IMR-90 (cell line): ENCODE results near the gene CCM2. TPM values are rescaled to one million over a fixed set of nuclear protein-coding genes. Genes with fewer than 3 reads are reported as not detected.

Experiments used
- ATAC-seq: fragments of 200-7000 bp; cut with Tn5 transposase; 2 replicates; pipeline ENCODE4 v1.9.1; 2020; ENCODE audit warnings: low read depth, mild to moderate bottlenecking, moderate library complexity
- BruUV-seq: library from RNA; stranded (reverse); fragments of 400-500 nt; replicated peaks from 2 replicates; lab custom pipeline; 2021; lab: Mats Ljungman, UMichigan
- CTCF ChIA-PET: fragments of 300-600 bp; formaldehyde crosslinking; extraction: SDS; loops from one replicate; lab custom pipeline; 2021; ENCODE audit warnings: antibody characterized with exemption; lab: Yijun Ruan, JAX
- POLR2A ChIA-PET: fragments of 300-600 bp; sonication (Branson Sonifier 250); formaldehyde crosslinking; loops from one replicate; lab custom pipeline; 2022; ENCODE audit warnings: antibody characterized with exemption; ENCODE audit not compliant: unreplicated experiment; lab: Charles Lee
- DNase-seq: peaks from one replicate; pipeline ENCODE4 v3.0.0; 2013
- H2AFZ ChIP-seq: replicated peaks from 2 replicates; pipeline ENCODE3; 2013; ENCODE audit warnings: low read length, mild to moderate bottlenecking; ENCODE audit not compliant: poor library complexity
- H2AK5ac ChIP-seq: 2 replicates; pipeline ENCODE4 v1.6.1; 2013; ENCODE audit warnings: low read depth, low read length, inconsistent platforms
- H2AK9ac ChIP-seq: replicated peaks from 2 replicates; pipeline ENCODE3; 2013; ENCODE audit warnings: mild to moderate bottlenecking, low read depth, low read length, moderate library complexity; ENCODE audit not compliant: poor library complexity
- H2BK120ac ChIP-seq: 2 replicates; pipeline ENCODE4 v1.6.1; 2013; ENCODE audit warnings: low read depth, low read length, inconsistent platforms
- H2BK15ac ChIP-seq: 3 replicates; pipeline ENCODE4 v1.6.1; 2013; ENCODE audit warnings: low read depth, low read length, inconsistent platforms
- H2BK20ac ChIP-seq: 2 replicates; pipeline ENCODE4 v1.6.1; 2013; ENCODE audit warnings: low read depth, mild to moderate bottlenecking, inconsistent platforms, low read length, moderate library complexity
- H2BK5ac ChIP-seq: 2 replicates; pipeline ENCODE4 v1.6.1; 2013; ENCODE audit warnings: mild to moderate bottlenecking, low read depth, low read length, inconsistent platforms; ENCODE audit not compliant: poor library complexity, severe bottlenecking
- H3K14ac ChIP-seq: replicated peaks from 2 replicates; pipeline ENCODE4 v1.6.1; 2013; ENCODE audit warnings: low read depth, low read length, inconsistent platforms
- H3K18ac ChIP-seq: 2 replicates; pipeline ENCODE4 v1.6.1; 2013; ENCODE audit warnings: low read depth, low read length, control low read depth
- H3K23ac ChIP-seq: 2 replicates; pipeline ENCODE4 v1.6.1; 2013; ENCODE audit warnings: low read depth, low read length, inconsistent platforms
- H3K27ac ChIP-seq: 2 replicates; pipeline ENCODE4 v1.5.1; 2013; ENCODE audit warnings: mild to moderate bottlenecking, control low read depth, low read length; ENCODE audit not compliant: insufficient read depth
- H3K27me3 ChIP-seq: 2 replicates; pipeline ENCODE4 v1.6.1; 2013; ENCODE audit warnings: low read length; ENCODE audit not compliant: control insufficient read depth, insufficient read depth
- H3K36me3 ChIP-seq: 2 replicates; pipeline ENCODE4 v1.6.1; 2013; ENCODE audit warnings: low read length, mixed read lengths; ENCODE audit not compliant: control insufficient read depth, insufficient read depth
- H3K4ac ChIP-seq: 2 replicates; pipeline ENCODE4 v1.6.1; 2013; ENCODE audit warnings: low read depth, low read length, inconsistent platforms
- H3K4me1 ChIP-seq: 2 replicates; pipeline ENCODE4 v1.6.1; 2013; ENCODE audit warnings: low read length, mixed read lengths; ENCODE audit not compliant: control insufficient read depth, insufficient read depth
- H3K4me2 ChIP-seq: 2 replicates; pipeline ENCODE4 v1.6.1; 2013; ENCODE audit warnings: low read depth, mild to moderate bottlenecking, control low read depth, low read length, moderate library complexity
- H3K4me3 ChIP-seq: 2 replicates; pipeline ENCODE4 v1.5.1; 2013; ENCODE audit warnings: low read depth, mild to moderate bottlenecking, control low read depth, low read length, moderate library complexity; ENCODE audit not compliant: insufficient read depth
- H3K56ac ChIP-seq: 2 replicates; pipeline ENCODE4 v1.6.1; 2013; ENCODE audit warnings: low read length, inconsistent platforms; ENCODE audit not compliant: insufficient read depth; ENCODE audit errors: extremely low read depth
- H3K79me1 ChIP-seq, 2 experiments: 2 replicates each; pipeline ENCODE4 v1.6.1; 2013; ENCODE audit warnings: low read length in 2 of 2, inconsistent platforms in 1 of 2, low read depth in 1 of 2
- H3K9ac ChIP-seq: 2 replicates; pipeline ENCODE4 v1.6.1; 2013; ENCODE audit warnings: low read depth, low read length, control low read depth
- H3K9me1 ChIP-seq: 2 replicates; pipeline ENCODE4 v1.6.1; 2013; ENCODE audit warnings: low read length, inconsistent platforms; ENCODE audit not compliant: insufficient read depth
- H3K9me3 ChIP-seq: 2 replicates; pipeline ENCODE4 v1.6.1; 2013; ENCODE audit warnings: low read length; ENCODE audit not compliant: control insufficient read depth, insufficient read depth
- H4K20me1 ChIP-seq: 2 replicates; pipeline ENCODE4 v1.6.1; 2013; ENCODE audit warnings: low read length, inconsistent platforms; ENCODE audit not compliant: insufficient read depth
- H4K5ac ChIP-seq: 2 replicates; pipeline ENCODE4 v1.6.1; 2013; ENCODE audit warnings: mild to moderate bottlenecking, low read depth, low read length, control low read depth
- H4K8ac ChIP-seq, 2 experiments: 2 replicates each; pipeline ENCODE4 v1.6.1; 2013; ENCODE audit warnings: low read depth in 2 of 2, low read length in 2 of 2, control low read depth in 1 of 2, inconsistent platforms in 1 of 2
- H4K91ac ChIP-seq: 2 replicates; pipeline ENCODE4 v1.6.1; 2013; ENCODE audit warnings: low read depth, low read length, inconsistent platforms; ENCODE audit not compliant: insufficient read depth
- BHLHE40 ChIP-seq: fragments of 150-350 bp; IDR thresholded peaks from 2 replicates; pipeline ENCODE4 v1.6.1; 2016; ENCODE audit warnings: mild to moderate bottlenecking, low read depth, low read length
- CEBPB ChIP-seq: IDR thresholded peaks from 2 replicates; pipeline ENCODE4 v1.6.1; 2012; ENCODE audit warnings: low read depth, low read length, improper control_type of control experiment
- MAZ ChIP-seq: IDR thresholded peaks from 2 replicates; pipeline ENCODE4 v1.6.1; 2012; ENCODE audit warnings: low read depth, mild to moderate bottlenecking, low read length, improper control_type of control experiment, moderate library complexity, borderline replicate concordance
- MXI1 ChIP-seq: IDR thresholded peaks from 2 replicates; pipeline ENCODE4 v1.6.1; 2012; ENCODE audit warnings: low read depth, mild to moderate bottlenecking, low read length, moderate library complexity, borderline replicate concordance
- NFE2L2 ChIP-seq: fragments of 150-350 bp; IDR thresholded peaks from 2 replicates; pipeline ENCODE4 v1.6.1; 2016; ENCODE audit warnings: low read depth, mild to moderate bottlenecking, low read length
- RAD21 ChIP-seq: IDR thresholded peaks from 2 replicates; pipeline ENCODE4 v1.6.1; 2012; ENCODE audit warnings: low read length, improper control_type of control experiment
- SMC3 ChIP-seq: fragments of 150-350 bp; IDR thresholded peaks from 2 replicates; pipeline ENCODE4 v1.6.1; 2016; ENCODE audit warnings: low read depth, mild to moderate bottlenecking, antibody characterized with exemption, low read length, moderate library complexity
- WGBS, 2 experiments: methylation state at CpG; one replicate each; pipeline versions ENCODE4 v1.1.5 to v1.1.7; 2013; ENCODE audit warnings: missing lambda C conversion rate in 2 of 2; ENCODE audit not compliant: insufficient read length in 1 of 2; ENCODE audit errors: extremely low coverage in 2 of 2; 5-methylcytosine and 5-hydroxymethylcytosine counted together
- dilution Hi-C: fragments of 300-500 bp; cut with HindIII; formaldehyde crosslinking; loops from one replicate; pipeline ENCODE4 v1.14.3; 2018; ENCODE audit warnings: low sequenced_read_pairs; ENCODE audit not compliant: unreplicated experiment
- in situ Hi-C: fragments of 300-500 bp; cut with MboI; formaldehyde crosslinking; loops from 3 replicates; pipeline ENCODE4 v1.14.3; 2019; ENCODE audit warnings: low sequenced_read_pairs, inconsistent platforms, mixed read lengths
- intact Hi-C: fragments of 100-400 bp; cut with micrococcal nuclease; formaldehyde crosslinking; loops from 2 replicates; pipeline ENCODE4 v1.10.0; 2022
- polyA plus RNA-seq, 3 experiments: library from polyadenylated mRNA; depleted of rRNA; stranded (reverse); fragments of >200 nt; gene quantifications; 2 replicates each; pipeline ENCODE4 v1.2.3, GENCODE V29; 2012; ENCODE audit warnings: low replicate concordance in 1 of 3
- total RNA-seq: library from RNA; depleted of rRNA; stranded (reverse); fragments of >200 nt; gene quantifications from 2 replicates; pipeline ENCODE4 v1.2.3, GENCODE V29; 2012
- TF ChIP-seq, protein P1 (sequence below): fragments of 150-350 bp; IDR thresholded peaks from 2 replicates; pipeline ENCODE4 v1.6.1; 2017; ENCODE audit warnings: mild to moderate bottlenecking, antibody characterized with exemption, low read length, low read depth

Gene CCM2
- total and polyA plus RNA-seq, 2 of the 4 experiments (the other 2 are of a cell fraction): 65.2 to 78.5 TPM

DNA sequence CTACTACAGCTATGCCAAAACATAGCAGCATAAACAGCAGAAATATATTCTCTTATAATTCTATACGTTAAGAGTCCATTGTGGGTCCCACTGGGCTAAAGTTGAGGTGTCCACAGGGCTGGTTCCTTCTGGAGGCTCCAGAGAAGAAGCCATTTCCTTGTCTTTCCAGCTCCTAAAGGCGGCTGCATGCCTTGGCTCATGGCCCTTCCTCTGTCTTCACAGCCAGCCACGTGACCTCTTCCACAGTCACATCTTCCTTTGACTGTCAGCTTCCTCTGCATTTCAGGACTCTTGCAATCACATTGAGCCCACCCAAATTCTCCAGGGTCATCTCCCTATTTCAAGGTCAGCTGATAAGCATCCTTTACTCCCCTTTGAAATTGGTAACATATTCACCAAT lies 71.5 kb downstream of the CCM2 start:
- Histone ChIP-seq H3K9me3 (no peaks in the 10 kb centered on the region), H4K91ac (no peak overlapping the region), H4K5ac (no peak overlapping the region), H3K36me3 (peaks cover 75% of the 10 kb centered on the region), H2BK15ac (no peak overlapping the region), H3K4me3 (no peak overlapping the region), H3K23ac (no peak overlapping the region), H3K4ac (no peak overlapping the region), H3K14ac (no peak overlapping the region), H2BK5ac (no peak overlapping the region), H3K4me2 (no peak overlapping the region), H2AFZ (no peak overlapping the region), H3K27ac (no peak overlapping the region), H3K18ac (no peak overlapping the region), H3K4me1 (no peaks in the 10 kb centered on the region), H4K20me1 (peaks cover 7% of the 10 kb centered on the region), H3K9me1 (peaks cover under 1% of the 10 kb centered on the region; the same call in 1 of the 2 replicates), H2AK5ac (no peak overlapping the region), H2BK120ac (no peak overlapping the region), H2BK20ac (no peak overlapping the region), H3K27me3 (no peaks in the 10 kb centered on the region), H3K79me1 (peaks cover 3 to 23% of the 10 kb centered on the region in 2 experiments), H3K9ac (no peak overlapping the region), H3K56ac (no peak overlapping the region), H4K8ac (no peak overlapping the region), H2AK9ac (no peak overlapping the region)
- ChIA-PET CTCF (no interaction called here), POLR2A (no interaction called here)
- no peak for DNase-seq
- in situ Hi-C loops (no loop called here), intact Hi-C loops (no loop called here), dilution Hi-C loops (no loop called here)
- no peak for ATAC-seq
- TF ChIP-seq SMC3: no peak
- no peak for TF ChIP-seq RAD21
- TF ChIP-seq, protein P1, sequence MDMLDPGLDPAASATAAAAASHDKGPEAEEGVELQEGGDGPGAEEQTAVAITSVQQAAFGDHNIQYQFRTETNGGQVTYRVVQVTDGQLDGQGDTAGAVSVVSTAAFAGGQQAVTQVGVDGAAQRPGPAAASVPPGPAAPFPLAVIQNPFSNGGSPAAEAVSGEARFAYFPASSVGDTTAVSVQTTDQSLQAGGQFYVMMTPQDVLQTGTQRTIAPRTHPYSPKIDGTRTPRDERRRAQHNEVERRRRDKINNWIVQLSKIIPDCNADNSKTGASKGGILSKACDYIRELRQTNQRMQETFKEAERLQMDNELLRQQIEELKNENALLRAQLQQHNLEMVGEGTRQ: no peak
- TF ChIP-seq CEBPB: no peak
- TF ChIP-seq MAZ: no peak
- no peak for TF ChIP-seq BHLHE40
- no peak for TF ChIP-seq NFE2L2
- TF ChIP-seq MXI1: no peak
- 78% methylated on average over 2 of the region's 3 CpGs; no CpG with 5 or more reads in 1 of the 2 experiments for WGBS, 2 experiments
- BruUV-seq: no TSS peak
